NT2/D1 (cell line): Measurements from ENCODE around the gene CD300C.
"Not testable (repeated sequence)": the region's sequence is repeated elsewhere in the genome, so short reads cannot be mapped to it uniquely, and the experiment has no call there.

ENCODE experiments used
- DNase-seq: peaks from one replicate; pipeline ENCODE4 v3.0.0-alpha.2; 2011; ENCODE audit warnings: low read depth, low spot score
- H3K27me3 ChIP-seq: 2 replicates; pipeline ENCODE4 v1.6.0; 2011; ENCODE audit warnings: mild to moderate bottlenecking; ENCODE audit not compliant: insufficient read length, insufficient read depth
- H3K36me3 ChIP-seq: 2 replicates; pipeline ENCODE4 v1.6.1; 2011; ENCODE audit warnings: mild to moderate bottlenecking, low read length, mixed read lengths; ENCODE audit not compliant: insufficient read depth, insufficient read length
- H3K4me1 ChIP-seq: 2 replicates; pipeline ENCODE4 v1.5.1; 2011; ENCODE audit not compliant: insufficient read depth, insufficient read length
- H3K4me3 ChIP-seq: 2 replicates; pipeline ENCODE4 v1.5.1; 2011; ENCODE audit warnings: low read depth; ENCODE audit not compliant: insufficient read length
- H3K9ac ChIP-seq: 2 replicates; pipeline ENCODE4 v1.6.0; 2011; ENCODE audit warnings: low read depth; ENCODE audit not compliant: insufficient read length
- H3K9me3 ChIP-seq: 2 replicates; pipeline ENCODE4 v1.5.1; 2011; ENCODE audit warnings: mild to moderate bottlenecking, low read length; ENCODE audit not compliant: insufficient read depth
- SUZ12 ChIP-seq: IDR thresholded peaks from 2 replicates; pipeline ENCODE4 v1.6.1; 2011; ENCODE audit not compliant: insufficient read length, insufficient read depth; ENCODE audit errors: extremely low read depth
- YY1 ChIP-seq: IDR thresholded peaks from 2 replicates; pipeline ENCODE4 v1.6.1; 2011; ENCODE audit not compliant: insufficient read length, insufficient read depth
- ZNF274 ChIP-seq: IDR thresholded peaks from 2 replicates; pipeline ENCODE4 v1.6.1; 2011; ENCODE audit warnings: mild to moderate bottlenecking, low read depth, low read length

The CD300C gene

GRCh38 chr17:74525465-74525725, 20.5 kb downstream of the CD300C start:
- Histone ChIP-seq H3K9ac (no peak overlapping the region), H3K4me1 (no peaks in the 10 kb centered on the region), H3K9me3 (peaks cover 18% of the 10 kb centered on the region; the same call in 1 of the 2 replicates), H3K27me3 (no peaks in the 10 kb centered on the region), H3K36me3 (no peaks in the 10 kb centered on the region), H3K4me3 (no peak overlapping the region)
- no peak for DNase-seq
- TF ChIP-seq ZNF274 (no peak), YY1 (no peak), SUZ12 (no peak)

GRCh38 chr17:74524653-74525464, 21.1 kb downstream of the CD300C start:
- Histone ChIP-seq H3K4me1 (no peaks in the 10 kb centered on the region), H3K36me3 (no peaks in the 10 kb centered on the region), H3K9me3 (peaks cover 18% of the 10 kb centered on the region; the same call in 1 of the 2 replicates), H3K4me3 (no peak overlapping the region), H3K9ac (no peak overlapping the region), H3K27me3 (no peaks in the 10 kb centered on the region)
- no peak for DNase-seq
- TF ChIP-seq ZNF274 (no peak), SUZ12 (no peak), YY1 (no peak)

- no peaks in the 10 kb centered on the region for H3K4me1 ChIP-seq
- H3K36me3 ChIP-seq, result no peaks in the 10 kb centered on the region
- no peaks in the 10 kb centered on the region for H3K27me3 ChIP-seq
- H3K9me3 ChIP-seq, result peaks cover 18% of the 10 kb centered on the region; the same call in 1 of the 2 replicates
- no peak overlapping the region for H3K9ac ChIP-seq
- DNase-seq, result no peak
- TF ChIP-seq ZNF274, result no peak
- TF ChIP-seq YY1, result no peak
- no peak for TF ChIP-seq SUZ12
- H3K4me3 ChIP-seq, result no peak overlapping the region
Observed at GRCh38 chr17:74523308-74523707, 22.6 kb downstream of the CD300C start.

- no peaks in the 10 kb centered on the region for H3K4me1 ChIP-seq
Observed at GRCh38 chr17:74522381-74523105, 23.4 kb downstream of the CD300C start.

GRCh38 chr17:74521701-74522201, 24.2 kb downstream of the CD300C start:
- Histone ChIP-seq H3K9me3 (peaks cover 18% of the 10 kb centered on the region; the same call in 1 of the 2 replicates), H3K27me3 (no peaks in the 10 kb centered on the region), H3K36me3 (no peaks in the 10 kb centered on the region), H3K9ac (no peak overlapping the region), H3K4me3 (no peak overlapping the region), H3K4me1 (no peaks in the 10 kb centered on the region)
- no peak for DNase-seq
- no peak for TF ChIP-seq YY1

More at GRCh38 chr17:74522381-74523105, 23.4 kb downstream of the CD300C start:
- H3K4me3 ChIP-seq, result no peak overlapping the region
- TF ChIP-seq ZNF274 (no peak), SUZ12 (no peak), YY1 (no peak)
- peaks cover 18% of the 10 kb centered on the region; the same call in 1 of the 2 replicates for H3K9me3 ChIP-seq
- no peaks in the 10 kb centered on the region for H3K36me3 ChIP-seq
- no peak for DNase-seq
- no peaks in the 10 kb centered on the region for H3K27me3 ChIP-seq
- H3K9ac ChIP-seq, result no peak overlapping the region

- H3K9me3 ChIP-seq, result peaks cover 18% of the 10 kb centered on the region; the same call in 1 of the 2 replicates
- DNase-seq, result no peak
- H3K9ac ChIP-seq, result no peak overlapping the region
- H3K27me3 ChIP-seq, result no peaks in the 10 kb centered on the region
- no peak for TF ChIP-seq YY1
- no peak for TF ChIP-seq ZNF274
- no peak for TF ChIP-seq SUZ12
- H3K4me3 ChIP-seq, result no peak overlapping the region
- no peaks in the 10 kb centered on the region for H3K4me1 ChIP-seq
- no peaks in the 10 kb centered on the region for H3K36me3 ChIP-seq
Observed at GRCh38 chr17:74520790-74521480, 25.0 kb downstream of the CD300C start.

GRCh38 chr17:74520016-74520434, 25.9 kb downstream of the CD300C start:
- Histone ChIP-seq H3K9me3 (peaks cover 19% of the 10 kb centered on the region; the same call in 1 of the 2 replicates), H3K27me3 (no peaks in the 10 kb centered on the region), H3K9ac (no peak overlapping the region), H3K36me3 (no peaks in the 10 kb centered on the region), H3K4me1 (no peaks in the 10 kb centered on the region), H3K4me3 (no peak overlapping the region)
- no peak for DNase-seq
- TF ChIP-seq YY1 (no peak), ZNF274 (no peak), SUZ12 (no peak)

GRCh38 chr17:74518413-74518981, 27.4 kb downstream of the CD300C start:
- not testable (repeated sequence) for H3K4me3 ChIP-seq, DNase-seq, H3K9ac ChIP-seq, H3K27me3 ChIP-seq, H3K4me1 ChIP-seq, H3K36me3 ChIP-seq
- H3K9me3 ChIP-seq, result peaks cover 28% of the 10 kb centered on the region
